ENCODE data around the gene DNHD1. TPM values are rescaled to one million over a fixed set of nuclear protein-coding genes. Genes with fewer than 3 reads are reported as not detected.

DNHD1 gene
- total and polyA plus RNA-seq, 2 experiments from 2014 or later, result 3.6 to 9.6 TPM

GRCh38 chr11:6516865-6517264, 19.8 kb downstream of the DNHD1 start (continued):
- TF ChIP-seq REST (IDR thresholded peaks at IDR 0.05; ENCODE audit: unreplicated experiment) (no peak), CTCF (conservative IDR thresholded peaks at IDR 0.05; ENCODE audit: low read depth in 2 of 2) (no peak), EZH2 (IDR thresholded peaks at IDR 0.05; ENCODE audit: low read depth, unreplicated experiment) (no peak), JUNB (IDR thresholded peaks at IDR 0.05; ENCODE audit: unreplicated experiment) (no peak)

- Histone ChIP-seq H3K9me2 (ENCODE audit: insufficient read depth) (no peaks in the 10 kb centered on the region), H3K79me2 (replicated peaks; ENCODE audit: insufficient read depth) (no peaks in the 10 kb centered on the region), H3K27ac (ENCODE audit: low read depth) (no peak overlapping the region), H3F3A (replicated peaks; ENCODE audit: low read depth) (no peaks in the 10 kb centered on the region), H4K20me1 (replicated peaks; ENCODE audit: insufficient read depth) (no peaks in the 10 kb centered on the region), H3K36me3 (ENCODE audit: insufficient read depth) (no peaks in the 10 kb centered on the region; the same call in 1 of the 2 replicates), H3K4me1 (ENCODE audit: insufficient read depth) (no peaks in the 10 kb centered on the region), H3K4me2 (no peak overlapping the region), H3K27me3 (ENCODE audit: insufficient read depth) (no peaks in the 10 kb centered on the region), H2AFZ (no peak overlapping the region), H3K4me3 (no peak overlapping the region)
- peaks cover 4% of the 10 kb centered on the region; the same call in 2 of the 3 replicates for H3K36me3 Mint-ChIP-seq (ENCODE audit: low read depth)
- DNase-seq (ENCODE audit: low spot score) (no peak), ATAC-seq (no peak)
- H3K9me3 Mint-ChIP-seq, result no peaks in the 10 kb centered on the region
- no peak overlapping the region for H3K4me3 Mint-ChIP-seq
- H3K27me3 Mint-ChIP-seq (ENCODE audit: insufficient read depth, low read depth, poor library complexity), result no peaks in the 10 kb centered on the region
- H3K4me1 Mint-ChIP-seq, result no peaks in the 10 kb centered on the region
- H3K27ac Mint-ChIP-seq, result no peak overlapping the region
- TF ChIP-seq CTCF (conservative IDR thresholded peaks at IDR 0.05; ENCODE audit: low read depth in 2 of 2) (no peak), POLR2AphosphoS5 (IDR thresholded peaks at IDR 0.05; ENCODE audit: low read depth) (no peak), EZH2phosphoT487 (IDR thresholded peaks at IDR 0.05; ENCODE audit: unreplicated experiment) (no peak), ZNF114 (CRISPR knock-in tag; IDR thresholded peaks at IDR 0.05) (no peak), EZH2 (IDR thresholded peaks at IDR 0.05; ENCODE audit: low read depth, unreplicated experiment) (no peak), ZNF331 (CRISPR knock-in tag; IDR thresholded peaks at IDR 0.05; ENCODE audit: low read depth) (no peak), CREB1 (CRISPR knock-in tag; IDR thresholded peaks at IDR 0.05; ENCODE audit: low read depth) (no peak), STAT1 (IDR thresholded peaks at IDR 0.05; ENCODE audit: unreplicated experiment) (no peak), NANOG (IDR thresholded peaks at IDR 0.05; ENCODE audit: borderline replicate concordance) (no peak), JUNB (IDR thresholded peaks at IDR 0.05; ENCODE audit: unreplicated experiment) (no peak), ZNF462 (CRISPR knock-in tag; IDR thresholded peaks at IDR 0.05) (no peak)
Observed at GRCh38 chr11:6520265-6520664, 23.2 kb downstream of the DNHD1 start.
